ENCODE measurements around the gene RALGPS1.

The RALGPS1 gene

DNA sequence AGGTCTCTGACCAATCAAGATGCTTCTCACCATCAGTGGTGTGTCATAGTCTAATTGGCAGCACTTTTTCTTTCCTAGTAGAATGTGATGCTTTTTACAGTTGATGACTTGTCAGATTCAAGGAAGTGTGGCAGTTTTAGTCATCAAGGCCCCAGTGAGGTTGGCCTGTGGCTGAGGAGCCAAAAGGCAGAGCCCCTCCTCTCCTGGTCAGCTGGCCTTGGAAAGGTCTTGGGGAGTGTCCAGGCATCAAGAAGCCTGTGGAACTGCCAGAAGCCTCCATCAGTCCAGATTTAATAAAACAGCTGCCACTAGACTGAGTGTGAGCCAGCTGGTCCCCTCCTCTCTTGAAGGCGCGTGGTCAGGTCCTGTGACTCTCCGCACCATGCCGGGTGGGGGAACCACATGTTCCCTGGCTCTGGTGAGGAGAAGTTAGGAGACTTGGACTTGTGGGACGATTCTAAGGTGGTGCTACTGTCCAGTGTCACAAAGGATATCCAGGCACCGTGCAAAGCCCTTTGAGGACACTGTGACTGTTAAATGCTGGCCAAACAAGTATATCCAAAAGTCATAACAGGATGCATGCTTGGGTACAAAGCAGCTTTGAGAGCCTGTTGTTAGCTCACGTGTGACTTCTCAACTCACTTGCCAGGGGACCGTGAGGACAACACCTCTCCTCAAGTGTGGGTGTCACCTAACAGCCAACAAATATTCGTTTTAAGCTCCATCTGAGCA lies 213.9 kb downstream of the RALGPS1 start:
- no peak for DNase-seq

DNA sequence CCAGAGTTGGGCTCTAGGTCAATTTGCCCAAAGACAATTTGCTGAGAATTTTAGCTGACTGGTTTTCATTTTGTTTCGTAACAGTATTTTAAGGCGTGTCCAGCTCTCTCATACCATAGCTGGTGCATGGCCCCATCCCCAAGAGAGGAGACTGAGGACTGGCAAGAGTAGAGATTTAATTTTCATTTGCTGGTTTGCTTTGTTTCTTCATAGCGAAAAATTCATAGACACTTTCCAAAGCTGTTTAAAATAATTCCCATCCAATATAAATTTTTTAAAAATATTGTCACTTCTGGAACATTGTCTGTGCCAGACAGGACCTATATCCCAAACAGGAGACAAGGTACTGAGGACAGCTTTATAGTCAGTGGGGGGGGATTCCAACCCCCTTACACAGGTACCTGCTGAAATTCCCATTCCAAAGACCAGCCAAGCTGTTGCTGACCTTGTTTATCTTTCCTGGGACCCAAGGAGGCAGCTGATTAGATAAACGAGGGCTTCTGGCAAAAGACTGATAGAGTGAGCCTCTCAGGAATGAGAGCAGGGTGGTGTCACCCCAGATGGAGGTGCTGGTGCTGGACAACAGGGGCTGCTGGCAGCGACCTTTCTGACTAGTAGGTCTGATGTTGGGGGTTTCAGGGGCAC lies 214.6 kb downstream of the RALGPS1 start:
- DNase-seq = no peak

DNA sequence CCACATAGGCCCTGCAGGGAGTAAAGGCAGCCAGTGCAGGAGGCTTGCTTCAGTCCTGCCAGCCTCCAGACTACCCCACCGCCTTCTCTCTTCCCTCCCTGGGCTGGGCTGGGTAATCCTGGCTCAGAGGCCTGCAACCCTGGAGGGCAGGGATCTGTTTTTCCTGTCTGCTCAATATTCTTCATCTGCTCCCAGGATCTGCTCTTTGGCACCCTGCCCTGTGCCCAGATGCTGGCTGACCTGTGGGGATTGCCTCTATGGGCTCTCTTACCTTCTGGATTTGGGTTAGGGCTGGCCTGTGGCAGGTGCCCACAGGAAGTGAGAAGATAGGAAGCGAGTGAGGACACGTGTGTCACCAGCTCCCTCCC lies 215.1 kb downstream of the RALGPS1 start:
- DNase-seq = no peak

DNA sequence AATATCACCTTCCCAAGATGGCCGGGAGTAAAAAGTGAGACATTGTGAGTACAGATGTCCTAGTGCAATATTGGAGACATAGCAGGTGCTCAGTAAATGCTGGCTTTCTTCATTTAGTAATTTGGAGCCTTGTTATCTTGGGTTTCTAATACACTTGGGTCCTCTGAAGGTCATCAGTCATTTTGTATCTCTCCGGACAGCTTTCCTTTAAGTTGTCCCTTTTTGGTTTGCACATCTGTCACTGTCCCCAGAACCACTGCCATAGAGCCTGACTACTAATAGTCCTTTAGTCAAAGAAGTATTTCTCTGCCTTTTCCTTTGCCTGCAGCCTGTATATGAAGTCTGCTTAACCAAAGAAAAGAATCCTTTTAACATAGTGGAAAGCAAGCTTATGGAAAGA lies 215.7 kb downstream of the RALGPS1 start:
- no peak for DNase-seq

DNA sequence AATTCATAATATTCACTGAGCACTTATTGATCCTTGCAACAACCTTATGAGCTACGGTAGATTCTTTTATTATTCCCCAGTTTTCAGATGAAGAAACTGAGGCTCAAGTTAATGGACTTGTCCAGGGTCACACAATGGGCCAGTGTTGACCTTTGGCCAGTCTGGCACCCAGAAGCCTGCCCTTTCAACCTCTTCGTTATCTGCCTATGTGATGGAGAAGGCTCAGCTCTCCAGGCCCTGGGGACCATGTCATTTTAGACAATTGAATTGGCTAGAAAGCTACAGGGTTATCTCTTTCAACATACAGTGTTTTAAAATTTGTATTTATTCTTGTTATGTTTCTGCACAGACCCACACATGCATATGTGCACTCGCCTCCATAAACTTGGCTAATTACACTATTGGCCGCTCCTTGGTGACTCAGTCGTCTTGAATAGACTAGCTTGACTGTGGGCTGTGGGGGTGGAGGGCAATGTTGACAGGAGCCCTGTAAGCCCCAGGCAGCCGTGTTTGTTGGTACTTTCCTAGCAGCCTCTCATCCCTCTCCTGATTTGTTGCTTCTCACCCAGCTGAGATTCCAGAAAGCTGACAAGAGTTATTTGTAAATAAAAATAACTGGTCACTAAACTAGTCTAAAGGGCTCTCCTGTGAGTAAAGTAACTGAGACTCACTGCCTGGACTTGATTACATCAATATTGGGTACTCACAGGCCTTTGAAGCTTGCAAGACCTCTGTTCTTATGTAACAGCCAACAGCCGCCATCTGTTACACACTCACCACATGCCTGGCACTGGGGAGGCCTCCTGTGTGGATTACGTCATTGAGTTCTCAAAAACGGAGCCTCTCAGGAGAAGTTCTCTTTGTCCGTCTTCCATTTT lies 216.3 kb downstream of the RALGPS1 start:
- no peak for DNase-seq

DNA sequence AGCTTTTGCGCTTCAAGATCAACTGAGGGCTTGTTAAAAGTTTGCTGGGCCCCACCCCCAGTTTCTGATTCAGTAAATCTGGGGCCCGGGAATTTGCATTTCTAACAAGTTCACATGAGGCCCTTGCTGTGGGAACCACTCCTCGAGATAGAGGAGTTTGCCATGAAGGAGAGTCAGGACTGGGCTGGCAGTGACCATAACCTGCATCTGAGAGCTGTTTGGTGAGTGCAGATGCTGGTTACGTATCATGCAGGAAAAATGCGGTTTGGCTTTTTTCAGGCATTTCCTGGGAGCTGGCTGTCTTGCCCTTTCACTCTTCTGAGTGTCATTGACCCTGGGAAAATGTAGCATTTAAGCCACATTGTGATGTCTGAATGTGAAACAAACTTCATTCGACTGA lies 217.3 kb downstream of the RALGPS1 start:
- no peak for DNase-seq

DNA sequence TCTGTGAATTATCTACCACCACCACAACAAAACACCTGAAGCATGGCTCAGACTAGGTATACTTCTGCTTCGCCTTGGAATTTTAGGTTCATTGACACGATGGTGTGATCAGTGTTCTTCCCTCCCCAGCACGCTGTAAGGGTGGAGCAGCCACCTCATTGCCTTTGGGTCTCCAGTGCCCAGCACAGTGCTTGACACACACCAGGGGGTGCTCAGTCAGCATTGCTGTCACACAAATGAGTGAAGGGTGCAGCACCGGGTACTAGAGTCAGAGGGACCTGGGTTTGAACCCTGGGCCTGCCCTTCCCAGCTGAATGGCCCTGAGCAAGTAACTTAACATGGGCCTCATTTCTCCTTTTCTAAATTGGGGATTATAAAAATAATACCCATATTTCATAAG lies 217.8 kb downstream of the RALGPS1 start:
- DNase-seq = no peak

DNA sequence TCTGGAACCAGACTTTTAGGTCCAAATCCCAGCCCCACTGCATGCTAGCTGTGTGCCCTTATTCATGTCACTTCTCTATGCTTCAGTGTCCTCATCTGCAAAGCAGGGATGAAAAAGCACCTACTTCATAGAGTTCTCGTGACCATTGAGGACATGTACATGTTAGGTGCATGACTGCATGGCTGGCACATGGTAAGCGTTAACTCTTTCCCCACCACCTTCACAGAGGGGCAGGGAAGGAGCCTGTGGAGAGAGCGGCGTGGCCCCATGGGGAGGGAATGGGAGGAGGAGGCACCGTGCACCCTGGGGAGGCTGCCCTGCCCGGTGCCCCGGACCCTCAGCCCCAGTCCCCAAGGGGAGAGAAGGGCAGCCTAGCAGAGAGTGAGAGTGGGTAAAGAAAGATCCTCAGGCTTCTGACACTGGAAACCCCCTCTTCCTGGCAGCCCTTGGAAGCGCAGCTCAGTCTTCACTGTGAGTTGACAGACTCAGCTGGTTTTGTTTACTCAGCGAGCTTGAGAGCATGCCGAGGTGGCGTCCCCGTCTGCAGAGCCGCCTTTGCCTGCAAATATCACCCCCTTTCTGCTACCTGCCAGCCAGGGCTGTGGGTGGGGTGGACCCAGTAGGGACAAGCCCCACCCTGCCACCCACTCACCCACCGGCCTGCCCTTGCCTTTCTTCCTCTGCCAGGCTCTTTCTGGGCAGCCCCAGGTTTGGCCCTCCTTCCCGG lies 218.5 kb downstream of the RALGPS1 start:
- no peak for DNase-seq

DNA sequence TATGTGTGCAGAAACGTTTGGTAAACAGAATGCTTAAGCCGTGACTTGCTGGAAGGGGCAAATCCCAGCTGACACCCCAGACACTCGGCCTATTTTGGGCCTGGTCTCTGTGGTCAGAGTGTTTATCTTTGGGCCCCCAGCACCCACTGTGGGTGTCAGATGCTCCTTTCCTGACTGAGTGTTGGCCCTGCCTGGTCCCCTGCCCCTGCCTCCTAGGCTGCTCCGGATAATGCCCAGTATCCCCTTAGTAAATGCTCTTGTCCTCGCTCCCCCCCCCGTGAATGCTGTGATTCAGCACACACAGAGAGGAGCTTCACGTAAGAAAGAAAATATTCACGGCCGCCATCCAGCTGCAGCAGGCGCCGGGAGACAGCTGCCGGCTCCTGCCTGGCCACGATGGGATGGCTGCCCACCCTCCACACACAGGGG lies 219.2 kb downstream of the RALGPS1 start:
- no peak for DNase-seq

DNA sequence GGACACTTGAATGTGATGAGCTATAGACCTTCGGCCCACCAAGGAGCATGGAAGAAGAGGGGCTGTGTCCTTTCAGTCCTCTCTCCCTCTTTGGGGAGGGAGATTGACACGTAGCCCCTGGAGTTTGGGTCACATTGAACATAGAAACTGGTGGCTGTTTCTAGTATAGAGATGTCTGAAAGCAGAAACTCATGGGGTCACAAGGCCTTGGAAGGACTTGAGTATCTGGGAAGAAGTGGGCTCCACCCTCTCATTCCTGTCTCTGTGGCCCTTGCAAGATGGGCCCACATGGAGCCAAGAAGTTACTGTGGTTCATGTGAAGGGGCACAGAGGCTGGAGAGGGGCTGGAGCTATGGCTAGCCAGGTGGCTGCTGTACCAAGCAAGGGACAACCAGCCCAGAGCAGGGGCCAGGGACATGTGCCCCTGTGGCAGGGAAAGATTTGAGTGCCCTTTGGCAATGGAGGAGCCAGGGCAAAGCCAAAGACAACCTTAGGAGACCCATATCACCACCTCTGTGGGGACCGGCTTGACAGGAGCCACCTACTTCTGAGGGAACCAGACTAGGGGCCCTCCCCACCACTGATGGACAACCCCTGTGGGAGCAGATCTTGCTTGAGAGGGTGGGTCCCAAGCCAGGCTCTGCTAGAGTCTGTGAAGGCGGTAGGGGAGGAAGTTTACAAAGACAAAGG lies 220.6 kb downstream of the RALGPS1 start:
- DNase-seq = no peak

DNA sequence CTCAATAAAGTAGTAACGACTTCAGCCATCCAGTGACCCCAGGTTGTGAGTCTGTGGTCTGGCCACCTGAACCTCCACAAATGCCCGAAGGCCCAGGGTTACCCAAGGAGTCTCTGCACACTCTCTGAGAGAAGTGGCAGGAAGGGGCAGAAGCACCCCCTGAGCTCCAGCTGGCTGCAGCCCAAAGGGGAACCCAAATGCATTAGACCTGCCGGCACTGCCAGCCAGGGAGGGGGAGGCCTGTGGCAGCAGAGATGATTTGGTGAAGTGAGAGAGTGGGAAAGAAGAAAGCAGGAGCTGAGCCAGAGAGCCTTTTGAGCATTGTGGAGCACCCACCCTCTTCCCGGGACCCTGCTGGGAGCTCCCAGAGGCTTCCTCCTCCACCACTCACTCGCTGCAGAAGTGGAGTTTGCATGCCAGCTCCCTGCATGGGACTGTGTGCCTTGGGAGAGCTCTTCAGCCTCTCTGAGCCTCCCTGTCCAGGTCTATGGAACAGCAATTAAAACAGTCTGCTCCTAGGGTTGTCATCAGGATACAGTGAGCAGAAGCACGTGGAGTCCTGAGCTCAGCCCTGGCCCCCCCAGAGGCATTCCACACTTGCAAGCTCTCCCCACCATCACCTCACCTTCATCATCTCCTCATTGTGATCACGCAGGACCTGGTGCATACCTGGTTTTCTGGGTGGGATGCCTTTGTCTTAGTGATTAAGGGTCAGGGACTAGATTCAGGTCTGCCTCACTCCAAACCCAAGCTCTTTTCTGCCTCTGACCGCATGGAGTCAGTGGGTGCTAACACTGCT lies 221.7 kb downstream of the RALGPS1 start:
- DNase-seq = no peak

DNA sequence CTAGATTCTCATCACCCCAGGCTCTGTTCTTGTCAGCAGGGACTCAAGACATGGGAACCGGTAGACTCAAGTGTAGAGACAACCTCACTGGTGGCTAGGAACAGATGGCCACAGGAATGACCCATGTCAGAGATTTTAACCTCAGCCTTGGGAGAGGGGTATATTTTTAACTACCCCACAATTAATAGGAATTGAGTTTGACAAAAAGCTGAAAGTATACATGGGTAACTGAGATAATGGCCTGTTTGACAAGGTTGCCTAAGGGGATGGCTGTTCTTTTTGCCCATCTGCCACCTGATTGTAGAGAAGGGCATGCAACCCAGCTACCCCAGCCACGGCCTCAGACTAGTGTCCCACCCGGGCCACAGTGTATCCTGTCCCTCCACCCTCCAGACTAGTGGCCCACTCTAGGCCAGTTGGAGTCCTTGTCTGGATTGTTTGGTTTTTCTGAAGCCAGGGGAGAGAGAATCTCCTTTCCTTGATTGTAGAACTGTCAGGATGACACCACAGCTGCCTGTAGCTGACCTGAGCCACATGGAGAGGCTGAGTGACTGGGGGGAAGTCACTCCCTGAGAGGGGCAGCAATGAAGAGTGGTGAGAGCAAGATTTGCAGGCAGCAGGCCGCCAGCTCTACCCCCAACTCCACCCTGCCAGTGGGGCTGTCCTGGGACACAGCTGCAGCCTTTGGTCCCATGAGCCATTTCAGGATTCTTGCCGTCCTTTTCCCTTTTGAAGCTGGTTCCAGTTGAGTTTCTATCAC lies 222.5 kb downstream of the RALGPS1 start:
- no peak for DNase-seq

DNA sequence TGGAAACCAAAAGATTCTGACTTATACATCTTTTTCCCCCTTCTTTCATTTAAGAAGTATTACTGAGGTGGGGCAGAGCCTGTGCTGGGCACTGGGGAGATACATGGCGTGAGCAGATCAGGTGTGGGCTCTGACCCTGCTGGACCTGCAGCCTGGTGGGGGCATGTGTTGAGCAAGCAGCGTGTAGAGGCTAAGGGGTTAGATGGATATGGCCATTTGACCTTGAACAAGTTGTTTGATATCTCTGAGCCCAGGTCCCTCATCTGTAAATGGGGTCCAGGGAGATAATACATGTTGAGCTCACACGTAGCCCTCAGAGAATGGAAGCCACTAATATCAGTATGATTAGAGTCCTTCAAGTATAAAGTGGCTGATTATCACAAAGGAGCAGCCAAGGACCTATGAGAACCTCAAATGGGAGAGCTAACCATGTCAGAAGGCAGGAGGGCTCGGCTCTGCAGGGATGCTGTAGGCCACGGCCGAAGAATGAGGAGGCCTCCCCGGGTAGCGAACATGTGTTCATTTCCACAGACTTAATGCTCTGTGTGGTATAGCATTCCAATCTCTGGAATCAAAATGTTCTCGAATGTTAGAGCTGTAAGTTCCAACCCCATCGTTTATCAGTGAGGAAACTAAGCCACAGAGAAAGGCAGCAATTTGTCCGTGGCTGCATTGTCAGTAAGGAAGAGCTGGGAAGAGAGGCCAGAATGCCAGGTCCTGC lies 223.2 kb downstream of the RALGPS1 start:
- no peak for DNase-seq

DNA sequence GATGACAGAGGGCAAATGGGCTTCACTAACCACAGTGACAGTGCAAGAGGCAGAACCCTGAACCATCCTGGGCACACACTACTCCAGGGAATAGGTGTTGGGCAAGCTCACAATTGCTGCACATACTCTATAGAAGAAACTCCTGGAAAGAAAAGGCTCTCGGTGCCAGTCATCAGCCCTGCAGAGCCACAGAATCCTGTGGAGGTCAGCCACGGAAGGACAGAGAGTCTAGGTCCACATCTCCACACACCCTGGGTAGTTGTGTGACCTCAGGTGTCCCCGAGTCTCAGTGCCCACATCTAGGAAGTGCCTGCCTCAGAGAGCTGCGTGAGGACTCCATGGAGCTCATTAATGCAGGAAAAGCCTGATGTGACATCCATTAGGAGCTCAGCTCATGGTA lies 223.9 kb downstream of the RALGPS1 start:
- DNase-seq = no peak

DNA sequence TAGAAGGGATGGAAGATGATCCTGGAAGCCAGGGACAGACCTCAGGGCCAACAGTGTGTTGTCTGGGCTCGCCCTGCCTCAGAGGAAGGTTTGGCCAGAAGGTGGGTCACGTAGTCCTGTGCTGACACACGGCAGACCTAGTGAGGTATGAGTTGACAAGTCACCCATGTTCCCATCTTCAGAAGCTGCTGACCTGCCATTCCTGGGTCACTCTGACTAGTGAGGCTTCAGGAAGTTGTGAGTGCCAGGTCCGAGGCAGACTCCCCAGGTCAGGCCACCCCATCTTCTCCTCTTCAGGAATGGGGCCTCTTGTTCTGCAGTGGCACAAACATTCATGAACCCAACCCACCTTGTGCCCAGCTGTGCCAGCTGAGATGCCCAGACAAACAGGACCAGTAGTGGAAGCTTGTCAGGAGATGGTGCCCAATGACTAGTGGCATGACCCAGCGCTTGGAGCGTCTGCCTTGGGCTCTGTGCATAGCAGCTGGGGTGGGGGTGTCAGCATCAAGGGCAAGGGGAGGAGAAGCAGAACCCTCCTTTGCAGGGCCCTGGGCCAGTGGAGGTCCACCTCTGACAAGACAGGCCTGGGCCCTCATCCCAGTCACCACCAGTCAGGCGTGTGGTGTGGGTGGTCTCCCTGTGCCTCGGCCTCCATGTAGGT lies 224.6 kb downstream of the RALGPS1 start:
- no peak for DNase-seq

DNA sequence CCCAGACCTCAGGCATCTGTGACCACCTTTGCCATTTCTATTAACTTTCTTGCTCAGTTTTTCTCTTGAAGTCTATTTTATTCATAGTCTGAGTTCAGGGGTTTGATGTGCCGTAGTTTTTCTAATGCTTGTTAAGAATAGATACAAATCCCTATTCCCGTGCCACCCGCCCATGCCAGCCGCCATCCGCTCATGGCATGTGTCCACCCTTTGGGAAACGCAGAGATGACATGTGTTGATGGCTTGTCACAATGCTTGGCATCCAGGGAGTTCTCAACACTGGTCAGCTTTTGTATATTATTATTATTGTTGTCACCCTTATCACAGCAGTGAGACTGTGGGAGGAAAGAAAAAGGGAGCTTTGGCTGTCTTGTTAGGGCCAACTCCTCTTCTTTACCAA lies 225.2 kb downstream of the RALGPS1 start:
- DNase-seq = no peak

DNA sequence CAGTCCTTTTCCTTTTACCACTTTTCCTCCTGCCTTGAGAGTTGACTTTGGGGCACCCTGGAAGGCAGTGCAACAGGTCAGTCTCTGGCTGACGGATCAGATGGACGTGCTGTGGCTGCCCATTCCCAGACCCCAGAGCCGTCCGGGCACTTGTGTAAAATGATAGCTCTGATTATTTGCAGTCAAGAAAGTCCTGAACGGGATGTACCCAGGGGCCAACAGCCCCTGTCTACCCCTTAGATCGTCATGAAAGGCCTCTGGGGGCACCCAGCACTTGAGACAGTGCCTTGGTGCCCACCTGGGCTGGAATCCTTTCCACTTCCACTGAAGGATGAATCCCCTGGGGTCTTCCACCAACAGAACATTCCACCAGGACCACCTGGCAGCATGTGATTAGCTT lies 225.6 kb downstream of the RALGPS1 start:
- no peak for DNase-seq

DNA sequence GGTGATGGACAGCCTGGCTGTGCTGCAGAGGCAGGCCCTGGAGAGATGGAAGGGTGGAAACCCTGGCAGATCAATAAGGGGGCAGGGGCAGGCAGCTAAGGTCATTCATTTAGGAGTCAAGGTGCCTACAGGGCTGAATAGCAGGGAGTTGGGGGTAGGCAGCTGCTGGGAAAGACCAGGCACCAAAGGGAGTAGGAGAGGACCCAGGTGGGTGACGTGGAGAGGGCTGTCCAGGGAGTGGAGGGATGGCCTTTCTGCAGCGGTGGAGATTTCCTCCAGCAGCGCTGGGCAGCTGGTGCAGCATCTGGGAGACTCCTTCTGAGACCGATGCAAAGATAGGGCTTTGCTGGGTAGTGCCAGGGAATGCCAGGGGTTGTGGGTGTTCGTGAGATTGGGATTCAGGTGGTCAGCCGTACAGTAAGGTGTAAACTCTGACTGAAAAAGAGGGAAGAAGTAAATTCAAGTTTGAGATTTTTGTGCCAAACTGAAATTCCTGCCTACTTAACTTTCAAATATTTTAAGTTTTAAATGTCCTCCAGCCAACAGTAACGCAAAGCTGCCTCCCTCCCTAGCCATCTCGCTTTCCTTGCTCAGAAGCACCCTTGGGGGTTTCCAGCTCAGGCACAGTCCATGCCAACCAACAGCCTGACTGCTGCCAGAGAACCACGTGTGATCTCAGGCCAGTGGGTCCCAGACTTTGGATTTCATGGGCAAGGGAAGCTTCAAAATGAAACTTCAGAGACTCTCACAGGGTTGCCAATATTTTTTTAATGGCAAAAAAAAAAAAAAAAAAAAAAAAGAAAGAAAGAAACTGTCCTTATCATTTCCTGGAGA lies 226.5 kb downstream of the RALGPS1 start:
- no peak for DNase-seq

DNA sequence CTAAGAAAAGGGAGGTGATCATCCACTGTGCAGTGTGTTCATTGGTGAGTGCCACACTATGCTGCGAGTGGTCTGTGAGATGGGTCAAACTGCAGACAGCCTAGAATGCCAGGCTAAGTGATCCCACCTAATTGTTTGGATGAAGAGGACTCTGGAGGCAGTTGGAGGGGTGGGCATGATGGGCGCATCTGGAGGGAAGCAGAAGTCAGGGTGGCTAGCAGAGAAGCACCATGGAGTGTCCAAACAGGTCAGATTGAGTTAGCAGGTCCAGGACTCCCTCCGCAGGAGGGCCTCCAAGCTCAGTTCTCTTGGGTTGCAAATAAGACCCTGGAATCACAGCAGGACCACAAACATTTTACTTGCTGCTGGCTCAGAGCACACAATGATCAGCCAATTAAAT lies 227.7 kb downstream of the RALGPS1 start:
- no peak for DNase-seq

Measured in activated CD4-positive, alpha-beta T cell treated with anti-CD3 and anti-CD28 coated beads, Interleukin-2, amount 50 U/mL, for 48 hours (primary cell).